HL-60/S4 treated with phorbol 12-myristate 13-acetate at 8.2 ng/mL for 4 days and 3 days (cell line): ENCODE data around the gene CRTAC1.
"Not testable (repeated sequence)": the region's sequence is repeated elsewhere in the genome, so short reads cannot be mapped to it uniquely, and the experiment has no call there.

Source experiments
- in situ Hi-C: fragments of 300-500 bp; cut with MboI; formaldehyde crosslinking; loops from 2 replicates; pipeline ENCODE4 v1.15.0; 2022; ENCODE audit warnings: low sequenced_read_pairs

Gene CRTAC1

DNA sequence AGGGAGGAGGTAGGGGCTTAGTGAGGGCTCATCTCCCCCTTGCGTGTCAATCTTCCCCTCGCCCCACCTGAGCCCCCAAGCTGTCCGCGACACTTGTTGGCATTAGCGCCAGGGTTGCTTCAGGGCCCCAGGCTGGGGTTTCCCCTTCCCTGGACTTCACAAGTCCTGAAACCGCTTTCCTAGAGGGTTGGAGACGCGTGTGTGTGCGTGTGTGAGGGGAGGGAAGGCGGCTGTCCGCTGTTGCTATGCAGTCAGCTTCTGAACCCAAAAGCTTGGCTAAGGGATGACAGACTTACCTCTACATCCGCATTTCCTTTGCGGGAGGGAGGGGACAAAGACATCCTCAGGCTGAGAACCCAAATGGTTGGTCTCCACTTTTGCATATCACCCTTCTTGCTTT, 180.0 kb downstream of the CRTAC1 start:
- in situ Hi-C loops: no loop called here

DNA sequence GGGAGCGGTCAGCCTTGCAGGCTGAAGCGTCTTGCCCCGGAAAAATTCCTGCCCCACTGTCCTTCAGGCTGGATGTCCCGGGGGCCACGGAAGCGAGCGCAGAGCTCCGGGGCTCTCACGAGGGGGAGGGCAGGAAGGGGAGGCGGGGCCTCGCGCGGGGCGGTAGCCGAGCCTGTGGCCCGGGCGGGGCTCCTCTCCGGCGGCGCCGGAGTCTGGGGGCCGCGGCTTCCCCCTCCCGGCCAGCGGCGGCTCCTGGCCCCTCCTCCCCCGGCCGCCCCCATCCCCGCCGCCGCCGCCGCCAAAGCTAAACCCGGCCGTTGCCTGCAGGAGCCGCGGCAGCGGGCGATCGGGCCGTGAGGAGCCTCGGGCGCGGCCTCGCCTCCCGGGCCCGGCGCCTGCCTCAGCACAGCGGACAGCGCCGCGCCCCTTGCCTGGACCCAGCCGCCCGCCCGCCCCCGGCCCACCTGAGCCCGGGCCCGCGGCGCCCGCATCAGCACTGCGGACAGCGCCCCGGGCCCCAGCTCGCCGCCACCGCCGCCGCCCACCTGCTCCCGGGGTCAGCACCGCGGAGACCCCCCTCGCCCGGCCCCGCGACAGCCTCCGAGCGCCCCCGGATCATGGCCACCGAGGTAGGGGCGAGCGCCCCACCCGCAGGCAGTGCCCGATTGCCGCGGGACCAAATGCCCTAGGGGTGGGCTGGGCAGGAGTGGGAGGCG, 180.6 kb downstream of the CRTAC1 start, which contains the start of gene GOLGA7B:
Gene GOLGA7B (plus strand): TSS at position 157 of the 716 bp plus-strand sequence. CDS start 461 bp downstream, at position 618.
- in situ Hi-C loops: no loop called here

DNA sequence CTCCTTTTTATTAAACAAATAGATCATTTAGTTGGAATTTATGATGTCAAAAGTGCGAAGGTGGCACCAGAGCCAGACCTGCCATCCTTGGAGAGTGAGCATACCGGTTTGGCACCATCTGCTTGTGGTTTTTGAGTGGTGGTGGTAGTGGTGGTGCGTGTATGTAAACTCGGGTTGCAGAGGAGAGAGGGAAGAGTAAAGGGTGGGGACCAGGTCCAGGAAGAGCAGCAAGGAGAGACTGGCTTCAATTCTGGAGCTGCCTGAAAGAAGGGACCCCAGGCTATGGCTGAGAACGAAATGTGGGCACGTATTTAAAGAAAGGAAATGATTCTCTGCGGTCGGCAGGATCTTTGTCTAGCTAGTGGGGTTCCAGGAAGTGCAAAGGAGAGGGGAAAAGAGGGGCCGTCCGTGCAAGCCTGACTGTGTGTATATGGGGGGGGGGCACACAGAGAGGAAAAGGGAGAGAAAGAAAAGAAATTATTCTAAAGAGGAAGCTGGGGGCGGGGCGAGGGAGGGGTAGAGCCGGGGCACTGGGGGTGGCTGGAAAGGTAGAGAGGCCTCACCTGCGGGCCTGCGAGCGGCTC, 181.2 kb downstream of the CRTAC1 start:
- in situ Hi-C loops: no loop called here

DNA sequence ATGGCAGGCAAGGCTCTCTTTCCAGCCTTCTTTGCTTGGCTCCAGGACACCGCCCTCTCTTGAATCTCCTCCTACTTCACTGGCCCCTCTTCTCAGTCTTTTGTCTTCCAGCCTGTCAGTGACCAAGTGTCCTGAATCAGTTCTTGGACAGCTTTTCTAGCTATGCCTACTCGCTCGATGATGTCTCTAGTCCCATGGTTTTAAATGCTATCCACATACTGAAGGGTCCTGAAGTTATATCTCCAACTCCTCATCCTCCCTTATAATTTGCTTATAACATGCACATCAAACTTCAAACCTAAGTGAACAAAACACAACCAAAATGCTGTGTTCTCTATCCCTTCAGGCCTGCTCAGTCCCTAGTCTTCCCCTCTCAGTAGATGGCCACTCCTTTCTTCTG, 185.7 kb downstream of the CRTAC1 start:
- in situ Hi-C loops: no loop called here

DNA sequence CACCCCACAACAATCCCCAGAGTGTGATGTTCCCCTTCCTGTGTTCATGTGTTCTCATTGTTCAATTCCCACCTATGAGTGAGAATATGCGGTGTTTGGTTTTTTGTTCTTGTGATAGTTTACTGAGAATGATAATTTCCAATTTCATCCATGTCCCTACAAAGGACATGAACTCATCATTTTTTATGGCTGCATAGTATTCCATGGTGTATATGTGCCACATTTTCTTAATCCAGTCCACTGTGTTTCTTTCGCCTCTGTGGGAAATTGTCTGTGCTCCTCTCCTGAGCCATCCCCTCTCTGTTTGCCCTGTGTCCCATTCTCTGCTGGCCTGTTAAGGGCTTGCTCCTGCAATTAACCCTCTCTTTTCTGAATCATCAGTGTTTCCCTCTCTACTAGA, 186.4 kb downstream of the CRTAC1 start:
- in situ Hi-C loops: not testable (repeated sequence)

DNA sequence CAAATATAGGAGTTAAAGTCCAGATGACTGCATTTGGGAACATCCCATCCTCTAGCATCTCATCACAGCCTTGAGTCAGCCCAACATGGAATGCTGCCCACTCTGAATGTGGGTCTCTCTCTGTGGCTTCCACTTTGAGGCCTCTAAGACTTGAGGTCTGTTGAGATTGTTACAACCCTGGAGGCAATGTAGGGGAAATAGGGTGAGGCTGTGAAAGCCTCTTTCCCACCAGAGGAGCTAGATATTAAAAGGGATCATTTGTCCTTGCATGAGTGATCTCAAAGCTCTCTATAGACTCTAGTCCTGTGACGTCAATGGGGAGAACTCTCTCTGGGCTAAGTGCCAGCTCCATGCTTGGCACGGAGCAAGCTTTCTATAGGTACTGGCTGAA, 187.1 kb downstream of the CRTAC1 start:
- in situ Hi-C loops: no loop called here

DNA sequence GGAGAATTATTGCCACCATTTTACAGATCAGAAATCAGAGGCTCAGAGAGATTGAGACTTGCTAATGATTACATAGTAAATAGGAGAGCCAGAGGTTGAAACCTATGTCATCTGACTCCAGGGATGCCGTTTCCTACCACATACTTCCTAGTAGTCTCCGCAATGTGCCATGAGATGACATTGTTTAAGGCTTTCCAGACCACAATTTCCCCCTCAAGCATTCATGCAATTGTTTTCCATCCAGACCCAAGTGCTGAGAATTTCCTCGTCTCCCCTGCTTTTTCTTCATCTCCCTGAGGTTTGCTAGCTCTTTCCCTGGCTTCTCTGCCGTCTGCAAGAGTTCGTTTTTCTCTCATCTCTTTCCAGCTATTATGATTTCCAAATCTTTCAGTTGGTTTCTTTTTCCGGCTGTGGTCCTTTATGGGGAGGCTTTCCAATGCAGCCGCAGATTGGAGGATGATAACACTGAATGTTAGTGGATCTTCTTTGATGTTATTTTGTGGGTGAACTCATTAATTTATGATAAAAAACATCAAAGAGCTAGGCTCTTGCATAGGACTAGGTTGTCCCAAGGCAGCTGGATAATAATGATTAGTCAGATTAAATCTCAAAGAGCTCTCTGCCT, 187.7 kb downstream of the CRTAC1 start:
- in situ Hi-C loops: no loop called here

DNA sequence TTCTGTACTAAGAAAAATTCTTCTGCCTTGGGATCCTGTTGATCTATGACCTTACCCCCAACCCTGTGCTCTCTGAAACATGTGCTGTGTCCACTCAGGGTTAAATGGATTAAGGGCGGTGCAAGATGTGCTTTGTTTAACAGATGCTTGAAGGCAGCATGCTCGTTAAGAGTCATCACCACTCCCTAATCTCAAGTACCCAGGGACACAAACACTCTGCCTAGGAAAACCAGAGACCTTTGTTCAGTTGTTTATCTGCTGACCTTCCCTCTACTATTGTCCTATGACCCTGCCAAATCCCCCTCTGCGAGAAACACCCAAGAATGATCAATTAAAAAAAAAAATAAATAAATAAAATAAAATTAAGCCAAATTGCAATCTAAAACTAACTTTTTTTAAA, 188.3 kb downstream of the CRTAC1 start:
- in situ Hi-C loops: not testable (repeated sequence)

DNA sequence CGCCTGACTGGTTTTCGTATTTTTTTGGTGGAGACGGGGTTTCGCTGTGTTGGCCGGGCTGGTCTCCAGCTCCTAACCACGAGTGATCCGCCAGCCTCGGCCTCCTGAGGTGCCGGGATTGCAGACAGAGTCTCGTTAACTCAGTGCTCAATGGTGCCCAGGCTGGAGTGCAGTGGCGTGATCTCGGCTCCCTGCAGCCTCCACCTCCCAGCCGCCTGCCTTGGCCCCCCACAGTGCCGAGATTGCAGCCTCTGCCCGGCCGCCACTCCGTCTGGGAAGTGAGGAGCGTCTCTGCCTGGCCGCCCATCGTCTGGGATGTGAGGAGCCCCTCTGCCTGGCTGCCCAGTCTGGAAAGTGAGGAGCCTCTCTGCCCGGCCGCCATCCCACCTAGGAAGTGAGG, 189.3 kb downstream of the CRTAC1 start:
- in situ Hi-C loops: not testable (repeated sequence)

DNA sequence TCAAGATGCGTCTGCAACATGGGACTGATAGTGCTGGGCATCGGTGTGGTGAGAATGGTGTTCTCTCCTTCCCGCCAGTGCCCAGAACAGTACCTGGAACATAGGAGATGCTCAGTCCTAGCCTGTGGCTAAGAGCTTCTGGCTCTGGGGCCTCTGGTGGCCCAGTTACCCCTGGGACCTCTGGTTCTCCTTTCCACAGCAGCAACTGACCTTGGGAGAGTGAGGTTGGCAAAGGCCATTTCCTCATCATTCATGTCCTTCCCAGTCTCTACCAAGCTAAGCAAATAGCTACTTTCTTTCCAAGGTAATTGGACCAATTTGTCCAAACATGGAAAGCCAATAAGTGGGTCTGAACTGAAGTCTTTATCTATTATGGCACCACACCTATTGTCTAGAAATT, 192.3 kb downstream of the CRTAC1 start:
- in situ Hi-C loops: no loop called here

DNA sequence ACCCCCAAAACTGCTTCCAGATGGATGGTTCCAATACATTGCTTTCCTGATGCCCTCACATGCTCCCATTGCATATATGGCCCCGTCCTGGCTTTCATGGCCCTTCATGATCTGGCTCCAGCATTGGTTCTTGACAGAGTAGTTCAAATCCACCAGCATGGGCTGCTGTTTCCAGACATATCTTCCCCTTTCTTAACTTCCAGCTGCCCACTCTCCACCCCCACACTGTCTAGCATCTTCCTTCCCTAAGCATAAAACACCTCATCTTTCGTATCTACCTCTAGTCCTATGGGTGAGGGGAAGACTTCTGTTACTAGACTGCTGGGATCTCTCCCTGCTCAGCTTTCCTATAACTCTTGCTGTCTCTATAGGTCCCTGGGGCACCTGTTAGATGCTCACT, 194.0 kb downstream of the CRTAC1 start:
- in situ Hi-C loops: no loop called here

DNA sequence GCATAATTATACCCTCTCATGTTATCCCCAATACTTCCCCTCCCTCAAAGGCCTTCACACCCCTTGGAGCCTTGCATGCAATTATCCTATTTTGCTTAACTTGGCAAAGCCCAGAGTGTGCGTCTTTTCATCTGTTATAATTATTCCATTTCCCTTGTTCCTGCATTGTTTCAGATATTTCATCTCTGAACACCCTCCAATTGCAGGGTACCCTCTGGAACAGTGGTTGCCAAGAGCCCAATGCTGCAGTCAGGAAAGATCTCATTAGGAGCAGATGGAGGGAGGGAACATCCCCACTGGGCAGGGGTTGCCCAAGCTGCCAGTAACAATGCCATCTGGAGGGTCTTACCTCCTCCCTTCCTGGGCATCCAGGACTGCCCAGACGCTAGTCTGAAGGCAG, 199.2 kb downstream of the CRTAC1 start:
- in situ Hi-C loops: no loop called here

DNA sequence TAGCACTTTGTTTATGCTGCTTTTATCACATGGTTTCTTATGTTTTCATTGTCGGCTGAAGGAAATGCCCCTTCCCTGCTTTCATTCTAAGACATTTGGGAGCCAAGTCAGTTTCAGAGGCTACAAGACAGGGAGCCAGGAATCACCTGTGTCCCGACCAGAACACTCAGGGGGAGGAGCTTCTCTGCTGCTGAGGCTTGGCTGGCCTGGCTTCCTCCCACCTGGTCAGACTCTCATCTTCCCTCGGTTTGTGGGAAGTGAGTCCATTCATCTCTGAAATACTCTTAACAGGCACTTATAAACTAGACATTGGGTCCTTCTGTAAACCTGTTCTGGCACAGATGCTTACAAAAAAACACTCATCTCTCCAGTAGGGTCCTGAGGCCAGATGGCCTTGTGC, 200.4 kb downstream of the CRTAC1 start:
- in situ Hi-C loops: no loop called here

DNA sequence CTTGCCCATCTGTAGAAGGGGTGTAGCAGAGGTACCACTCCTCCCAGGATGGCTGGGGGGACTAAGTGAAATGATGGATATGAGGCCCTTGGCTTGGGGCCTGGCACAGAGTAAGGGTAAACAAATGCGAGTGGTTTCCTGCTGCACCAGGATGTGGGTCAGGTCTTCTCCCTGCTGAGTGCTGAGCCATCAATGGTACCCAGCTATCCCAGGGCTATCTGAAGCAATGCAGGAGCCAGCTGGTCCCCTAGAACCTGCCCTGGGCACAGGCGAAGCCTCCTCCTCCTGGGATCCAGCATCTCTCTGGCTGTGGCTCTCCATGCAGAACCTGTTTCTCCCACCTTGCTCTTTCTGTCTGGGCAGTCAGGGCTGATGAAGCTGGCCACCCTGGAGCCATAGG, 201.7 kb downstream of the CRTAC1 start:
- in situ Hi-C loops: no loop called here

DNA sequence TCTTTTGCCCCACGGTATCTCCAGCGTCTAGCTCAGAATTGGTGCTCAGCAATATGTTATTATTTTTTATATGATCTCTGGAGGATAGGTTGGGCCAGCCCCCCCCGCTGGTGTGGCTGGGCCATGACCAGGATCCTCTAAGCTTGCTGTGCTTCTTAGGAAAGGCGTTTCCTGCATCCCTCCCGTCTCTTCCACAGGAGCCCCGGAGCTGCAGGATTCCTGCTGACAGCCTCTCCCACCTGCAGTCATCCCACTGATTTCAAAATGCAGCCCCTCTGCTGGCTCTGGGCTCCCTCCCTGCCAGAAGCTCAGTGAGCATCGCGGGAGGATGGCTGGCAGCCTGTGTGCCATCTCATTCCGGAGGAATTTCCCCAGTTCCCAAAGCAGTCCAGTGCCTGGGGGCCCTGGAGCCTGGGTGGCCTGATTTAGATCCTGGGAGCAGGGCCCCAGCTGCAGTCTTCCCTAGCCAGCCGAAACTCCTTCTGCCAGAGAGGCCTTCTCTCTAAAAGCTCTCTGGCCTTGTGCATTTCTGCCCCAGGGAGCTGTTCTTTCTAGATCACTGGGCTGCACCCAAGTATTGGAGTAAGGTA, 202.6 kb downstream of the CRTAC1 start:
- in situ Hi-C loops: no loop called here

DNA sequence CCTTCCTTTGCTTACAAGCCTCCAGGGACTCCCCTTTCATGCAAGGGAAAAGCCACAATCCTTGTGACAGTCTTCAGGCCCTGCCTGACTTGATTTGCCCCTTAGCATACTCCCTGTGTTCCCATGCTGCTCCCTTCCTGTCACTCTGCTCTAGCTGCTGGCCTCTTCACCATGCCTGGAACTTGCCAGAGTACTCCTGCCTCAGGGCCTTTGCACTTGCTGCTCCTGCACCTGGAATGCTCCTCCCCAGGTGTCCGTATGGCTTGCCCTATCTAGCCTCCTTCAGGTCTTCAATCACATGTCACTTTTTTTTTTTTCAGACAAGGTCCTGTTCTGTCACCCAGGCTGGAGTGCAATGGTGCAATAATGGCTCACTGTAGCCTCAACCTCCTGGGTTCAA, 203.5 kb downstream of the CRTAC1 start:
- in situ Hi-C loops: no loop called here

DNA sequence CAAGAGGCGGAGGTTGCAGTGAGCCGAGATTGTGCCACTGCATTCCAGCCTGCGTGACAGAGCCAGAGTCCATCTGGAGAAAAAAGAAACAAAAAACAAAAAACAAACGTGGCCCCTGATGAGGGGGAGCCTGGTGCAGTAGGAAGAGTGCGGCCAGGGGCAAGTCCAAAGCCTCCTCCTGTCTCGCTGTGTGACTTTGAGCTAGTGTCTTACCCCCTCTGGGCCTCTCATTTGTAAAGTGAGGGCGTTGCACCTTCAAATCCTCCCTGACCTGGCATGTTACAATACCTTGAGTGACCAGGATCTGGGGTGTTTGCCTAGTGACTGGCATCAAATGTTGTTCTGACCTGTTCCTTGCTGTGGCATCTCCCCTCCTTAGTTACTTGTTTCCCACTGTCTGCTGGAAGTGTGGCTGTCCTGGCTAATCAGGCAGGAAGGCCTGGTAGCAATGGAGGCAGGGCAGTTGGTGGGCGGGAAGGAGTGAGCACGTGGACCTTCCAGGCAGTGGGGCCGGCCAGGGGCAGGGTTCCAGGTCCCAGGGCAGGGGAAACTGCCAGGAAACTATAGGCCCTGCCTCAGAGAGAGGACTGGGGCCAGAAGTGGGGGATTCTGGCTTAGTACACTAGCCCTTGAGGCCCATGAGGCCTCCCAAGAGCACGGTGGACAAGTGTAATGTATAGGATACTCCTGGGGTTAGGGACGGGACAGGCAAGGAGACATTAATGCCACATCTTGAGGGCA, 205.2 kb downstream of the CRTAC1 start:
- in situ Hi-C loops: no loop called here

DNA sequence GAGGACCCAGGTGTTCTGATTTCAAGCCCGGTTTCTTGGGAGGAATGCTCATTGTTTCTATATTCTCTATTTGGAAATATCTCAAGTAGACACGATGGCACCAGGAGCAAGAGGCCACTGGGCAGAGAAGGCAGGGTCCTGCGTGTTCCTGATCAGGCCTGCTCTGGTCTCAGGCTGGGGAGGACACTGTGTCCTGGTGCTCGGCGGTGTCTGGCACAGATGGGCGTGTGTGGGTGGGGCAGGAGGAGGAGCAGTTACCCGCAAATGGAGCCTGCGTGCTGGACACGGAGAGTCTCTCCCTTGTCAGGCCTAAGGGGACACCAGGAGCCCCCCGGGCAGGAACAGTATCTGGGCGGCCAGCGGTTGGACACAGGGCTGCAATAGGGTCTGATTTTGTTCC, 206.7 kb downstream of the CRTAC1 start:
- in situ Hi-C loops: no loop called here

DNA sequence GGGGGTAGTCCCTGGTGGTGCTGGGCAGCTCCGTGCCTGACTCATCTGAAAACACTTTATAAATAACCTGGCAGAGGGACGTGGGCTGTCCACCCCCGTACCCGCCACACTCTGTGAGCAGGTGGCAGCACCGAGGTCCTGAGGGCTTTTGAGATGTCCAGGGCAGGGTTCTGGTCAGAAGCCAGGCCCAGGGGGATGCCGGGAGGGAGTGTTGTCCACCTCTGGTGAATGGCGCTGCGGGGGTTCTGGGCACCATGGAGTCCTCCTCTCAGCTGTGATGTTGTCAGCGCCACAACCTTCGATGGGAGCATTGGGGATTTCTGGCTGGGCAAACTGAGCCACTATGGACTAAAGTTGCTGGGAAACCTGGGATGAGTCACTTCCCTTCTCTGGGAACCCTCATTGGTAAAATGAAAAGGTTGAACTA, 208.1 kb downstream of the CRTAC1 start:
- in situ Hi-C loops: no loop called here

DNA sequence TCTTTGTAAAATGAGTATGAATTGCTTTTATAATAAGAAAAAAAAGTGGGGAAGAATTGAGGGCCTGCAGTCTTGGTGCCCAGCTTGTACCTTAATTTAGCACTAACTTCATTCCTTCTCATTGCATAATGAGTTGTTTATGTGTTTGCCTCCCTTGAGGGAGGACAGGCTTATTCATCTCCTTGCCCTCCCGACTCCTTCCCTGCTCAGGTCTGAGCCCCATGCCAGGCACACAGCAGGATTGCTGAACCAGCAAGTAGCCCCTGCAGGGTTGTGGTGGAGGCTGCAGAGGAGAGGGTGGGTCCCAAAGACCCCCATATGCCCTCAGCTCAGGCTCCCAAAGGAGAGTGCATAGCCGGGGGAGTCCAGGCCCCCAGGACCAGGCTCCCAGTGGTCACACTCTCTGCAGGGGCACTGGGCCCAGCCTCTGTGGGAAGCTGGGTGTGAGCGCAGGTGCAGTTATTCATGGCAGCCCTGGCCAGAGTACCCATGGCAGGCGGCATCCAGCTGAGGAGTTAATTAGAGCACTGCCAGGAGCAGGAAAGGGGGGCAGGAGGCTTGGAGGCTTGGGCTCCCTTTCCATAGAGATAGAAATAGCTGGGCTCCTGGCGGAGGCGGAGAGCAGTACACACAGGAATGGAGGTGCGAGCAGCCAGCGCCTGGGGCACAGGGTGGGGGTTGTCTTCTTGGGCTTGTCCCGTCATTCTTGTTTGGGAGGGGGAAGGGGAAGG, 208.9 kb downstream of the CRTAC1 start:
- in situ Hi-C loops: no loop called here
